ENCODE measurements around the gene KLHL1. TPM values are rescaled to one million over a fixed set of nuclear protein-coding genes. Genes with fewer than 3 reads are reported as not detected.

Gene KLHL1
- total RNA-seq, 1 experiment from 2014 or later, result not detected

GRCh38 chr13:70087247-70087646, 21.0 kb downstream of the KLHL1 start:
- POLR2A ChIA-PET, result no interaction called here
- TF ChIP-seq TCF7L2 (IDR thresholded peaks at IDR 0.05; ENCODE audit: borderline replicate concordance, extremely low read depth, insufficient read depth, insufficient read length) (no peak), EZH2 (IDR thresholded peaks at IDR 0.05) (no peak), CBX3 (IDR thresholded peaks at IDR 0.05; ENCODE audit: low read depth) (no peak), YY1 (IDR thresholded peaks at IDR 0.05; ENCODE audit: extremely low read depth, insufficient replicate concordance, low read depth, low read length) (no peak), EGR1 (IDR thresholded peaks at IDR 0.05; ENCODE audit: low read depth) (no peak), ZNF274 (IDR thresholded peaks at IDR 0.05; ENCODE audit: low read depth, low read length) (no peak), MAX (IDR thresholded peaks at IDR 0.05) (no peak), CTCF (IDR thresholded peaks at IDR 0.05 in 2 of 3, conservative IDR thresholded peaks at IDR 0.05 in 1 of 3; ENCODE audit: borderline replicate concordance in 1 of 3, insufficient read depth in 1 of 3, low read depth in 2 of 3, low read length in 2 of 3) (no peak), POLR2A (IDR thresholded peaks at IDR 0.05; ENCODE audit: borderline replicate concordance, extremely low read depth, insufficient read depth, insufficient read length) (no peak), EZH2phosphoT487 (IDR thresholded peaks at IDR 0.05; ENCODE audit: borderline replicate concordance) (no peak), JUND (IDR thresholded peaks at IDR 0.05) (no peak), SRF (IDR thresholded peaks at IDR 0.05; ENCODE audit: low read depth) (no peak), RAD21 (IDR thresholded peaks at IDR 0.05; ENCODE audit: low read depth) (no peak), SIN3A (IDR thresholded peaks at IDR 0.05; ENCODE audit: low read depth) (no peak), ZFX (IDR thresholded peaks at IDR 0.05) (no peak), FOSL1 (IDR thresholded peaks at IDR 0.05; ENCODE audit: low read depth) (no peak), POLR2AphosphoS5 (IDR thresholded peaks at IDR 0.05; ENCODE audit: low read depth, low read length) (no peak), SP1 (IDR thresholded peaks at IDR 0.05; ENCODE audit: low read depth) (no peak)
- TF ChIP-seq, protein P1, sequence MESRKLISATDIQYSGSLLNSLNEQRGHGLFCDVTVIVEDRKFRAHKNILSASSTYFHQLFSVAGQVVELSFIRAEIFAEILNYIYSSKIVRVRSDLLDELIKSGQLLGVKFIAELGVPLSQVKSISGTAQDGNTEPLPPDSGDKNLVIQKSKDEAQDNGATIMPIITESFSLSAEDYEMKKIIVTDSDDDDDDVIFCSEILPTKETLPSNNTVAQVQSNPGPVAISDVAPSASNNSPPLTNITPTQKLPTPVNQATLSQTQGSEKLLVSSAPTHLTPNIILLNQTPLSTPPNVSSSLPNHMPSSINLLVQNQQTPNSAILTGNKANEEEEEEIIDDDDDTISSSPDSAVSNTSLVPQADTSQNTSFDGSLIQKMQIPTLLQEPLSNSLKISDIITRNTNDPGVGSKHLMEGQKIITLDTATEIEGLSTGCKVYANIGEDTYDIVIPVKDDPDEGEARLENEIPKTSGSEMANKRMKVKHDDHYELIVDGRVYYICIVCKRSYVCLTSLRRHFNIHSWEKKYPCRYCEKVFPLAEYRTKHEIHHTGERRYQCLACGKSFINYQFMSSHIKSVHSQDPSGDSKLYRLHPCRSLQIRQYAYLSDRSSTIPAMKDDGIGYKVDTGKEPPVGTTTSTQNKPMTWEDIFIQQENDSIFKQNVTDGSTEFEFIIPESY (IDR thresholded peaks at IDR 0.05; ENCODE audit: extremely low read depth, insufficient replicate concordance, low read length), result no peak
- TF ChIP-seq, protein P2, sequence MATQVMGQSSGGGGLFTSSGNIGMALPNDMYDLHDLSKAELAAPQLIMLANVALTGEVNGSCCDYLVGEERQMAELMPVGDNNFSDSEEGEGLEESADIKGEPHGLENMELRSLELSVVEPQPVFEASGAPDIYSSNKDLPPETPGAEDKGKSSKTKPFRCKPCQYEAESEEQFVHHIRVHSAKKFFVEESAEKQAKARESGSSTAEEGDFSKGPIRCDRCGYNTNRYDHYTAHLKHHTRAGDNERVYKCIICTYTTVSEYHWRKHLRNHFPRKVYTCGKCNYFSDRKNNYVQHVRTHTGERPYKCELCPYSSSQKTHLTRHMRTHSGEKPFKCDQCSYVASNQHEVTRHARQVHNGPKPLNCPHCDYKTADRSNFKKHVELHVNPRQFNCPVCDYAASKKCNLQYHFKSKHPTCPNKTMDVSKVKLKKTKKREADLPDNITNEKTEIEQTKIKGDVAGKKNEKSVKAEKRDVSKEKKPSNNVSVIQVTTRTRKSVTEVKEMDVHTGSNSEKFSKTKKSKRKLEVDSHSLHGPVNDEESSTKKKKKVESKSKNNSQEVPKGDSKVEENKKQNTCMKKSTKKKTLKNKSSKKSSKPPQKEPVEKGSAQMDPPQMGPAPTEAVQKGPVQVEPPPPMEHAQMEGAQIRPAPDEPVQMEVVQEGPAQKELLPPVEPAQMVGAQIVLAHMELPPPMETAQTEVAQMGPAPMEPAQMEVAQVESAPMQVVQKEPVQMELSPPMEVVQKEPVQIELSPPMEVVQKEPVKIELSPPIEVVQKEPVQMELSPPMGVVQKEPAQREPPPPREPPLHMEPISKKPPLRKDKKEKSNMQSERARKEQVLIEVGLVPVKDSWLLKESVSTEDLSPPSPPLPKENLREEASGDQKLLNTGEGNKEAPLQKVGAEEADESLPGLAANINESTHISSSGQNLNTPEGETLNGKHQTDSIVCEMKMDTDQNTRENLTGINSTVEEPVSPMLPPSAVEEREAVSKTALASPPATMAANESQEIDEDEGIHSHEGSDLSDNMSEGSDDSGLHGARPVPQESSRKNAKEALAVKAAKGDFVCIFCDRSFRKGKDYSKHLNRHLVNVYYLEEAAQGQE (IDR thresholded peaks at IDR 0.05; ENCODE audit: low read depth), result no peak
- BruUV-seq (replicated peaks), result no TSS peak

More at GRCh38 chr13:70087247-70087646, 21.0 kb downstream of the KLHL1 start:
- Histone ChIP-seq H3K79me2 (ENCODE audit: insufficient read depth, low read length) (no peaks in the 10 kb centered on the region), H3K9ac (ENCODE audit: low read length) (no peak overlapping the region), H3K9me2 (ENCODE audit: insufficient read depth) (no peaks in the 10 kb centered on the region), H3K36me3 (ENCODE audit: control insufficient read depth in 1 of 2, insufficient read depth in 2 of 2, low read length in 2 of 2) (no peaks in the 10 kb centered on the region), H4K20me1 (ENCODE audit: insufficient read depth) (no peaks in the 10 kb centered on the region), H3K27ac (ENCODE audit: low read depth, low read length) (no peak overlapping the region), H3K4me1 (ENCODE audit: control insufficient read depth in 1 of 2, insufficient read depth in 2 of 2, low read length in 2 of 2) (no peaks in the 10 kb centered on the region), H3K4me3 (replicated peaks in 1 of 2; ENCODE audit: low read depth in 1 of 2, low read length in 2 of 2) (no peak overlapping the region), H3K9me3 (ENCODE audit: control insufficient read depth in 1 of 2, insufficient read depth in 1 of 2, low read depth in 1 of 2, low read length in 2 of 2) (no peaks in the 10 kb centered on the region), H3K4me2 (ENCODE audit: low read length) (no peak overlapping the region), H3K27me3 (ENCODE audit: insufficient read depth, low read length) (no peaks in the 10 kb centered on the region), H2AFZ (ENCODE audit: low read depth, low read length, poor library complexity, severe bottlenecking) (no peak overlapping the region)
- DNase-seq (ENCODE audit: low read depth, low spot score), result no peak
- ChIA-PET CTCF (no interaction called here), RAD21 (ENCODE audit: low non-redundant PET in 1 of 2, low total read pairs in 2 of 2, uncharacterized antibody in 2 of 2, unreplicated experiment in 2 of 2) (no interaction called here)
- intact Hi-C loops (cut with micrococcal nuclease), result no loop called here
- no peak for ATAC-seq

Measured in HCT116 (cell line).